DND-41 (cell line): ENCODE results near the gene FAM120C.

ENCODE experiments used
- EZH2 ChIP-seq: IDR thresholded peaks from 3 replicates; pipeline ENCODE4 v1.6.1; 2012; ENCODE audit warnings: borderline replicate concordance, low read depth, mild to moderate bottlenecking, moderate library complexity, low read length, inconsistent platforms; ENCODE audit not compliant: severe bottlenecking
- TF ChIP-seq, protein P1 (sequence below): IDR thresholded peaks from 2 replicates; pipeline ENCODE4 v1.5.1; 2012; ENCODE audit warnings: borderline replicate concordance, low read length, moderate library complexity, mild to moderate bottlenecking; ENCODE audit not compliant: poor library complexity, severe bottlenecking; ENCODE audit errors: extremely low read depth

DNA sequence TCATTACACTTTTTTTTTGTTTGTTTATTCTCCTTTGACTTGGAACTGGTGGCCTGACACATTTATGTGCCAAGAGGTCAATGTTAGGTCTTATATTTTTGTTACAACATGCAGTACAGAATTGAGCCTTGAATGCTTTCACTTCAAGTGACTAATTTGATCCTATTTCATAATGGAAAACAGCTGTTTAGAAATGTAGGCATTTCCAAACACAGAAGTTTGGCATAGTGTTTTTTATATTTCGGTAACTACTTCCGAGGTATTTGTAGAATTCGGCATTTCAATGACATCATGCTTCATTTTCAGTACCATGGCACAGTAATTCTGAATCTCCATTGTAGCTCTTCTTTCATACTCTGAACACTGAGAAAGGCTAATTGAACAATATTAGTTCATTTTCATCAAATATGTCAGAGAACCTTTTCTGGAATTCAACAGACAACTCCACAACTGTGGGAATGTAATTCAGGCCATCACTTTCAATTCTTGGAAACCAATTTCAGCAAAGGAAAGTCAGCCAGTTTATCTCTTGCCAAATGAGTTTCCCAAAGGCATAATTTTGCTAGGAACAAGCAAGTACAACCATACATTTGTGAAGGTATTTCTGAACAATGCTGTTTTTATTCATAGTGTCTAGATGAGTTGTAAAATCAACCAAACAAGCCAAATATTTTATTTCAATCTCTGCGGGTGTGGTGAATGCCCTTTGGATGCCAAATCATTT is 11.4 kb downstream of the FAM120C start:
- TF ChIP-seq, protein P1, sequence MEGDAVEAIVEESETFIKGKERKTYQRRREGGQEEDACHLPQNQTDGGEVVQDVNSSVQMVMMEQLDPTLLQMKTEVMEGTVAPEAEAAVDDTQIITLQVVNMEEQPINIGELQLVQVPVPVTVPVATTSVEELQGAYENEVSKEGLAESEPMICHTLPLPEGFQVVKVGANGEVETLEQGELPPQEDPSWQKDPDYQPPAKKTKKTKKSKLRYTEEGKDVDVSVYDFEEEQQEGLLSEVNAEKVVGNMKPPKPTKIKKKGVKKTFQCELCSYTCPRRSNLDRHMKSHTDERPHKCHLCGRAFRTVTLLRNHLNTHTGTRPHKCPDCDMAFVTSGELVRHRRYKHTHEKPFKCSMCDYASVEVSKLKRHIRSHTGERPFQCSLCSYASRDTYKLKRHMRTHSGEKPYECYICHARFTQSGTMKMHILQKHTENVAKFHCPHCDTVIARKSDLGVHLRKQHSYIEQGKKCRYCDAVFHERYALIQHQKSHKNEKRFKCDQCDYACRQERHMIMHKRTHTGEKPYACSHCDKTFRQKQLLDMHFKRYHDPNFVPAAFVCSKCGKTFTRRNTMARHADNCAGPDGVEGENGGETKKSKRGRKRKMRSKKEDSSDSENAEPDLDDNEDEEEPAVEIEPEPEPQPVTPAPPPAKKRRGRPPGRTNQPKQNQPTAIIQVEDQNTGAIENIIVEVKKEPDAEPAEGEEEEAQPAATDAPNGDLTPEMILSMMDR: no peak
- TF ChIP-seq EZH2: no peak
